Prostate gland (tissue), 2 donors: ENCODE results near the gene TMEM141.

Experiments
- CTCF ChIP-seq, 4 experiments: fragments of 200-600 bp in 2 of 4; fragments of 450-650 bp in 2 of 4; sonication (generic) in 2 of 4; IDR thresholded peaks; 1 replicate in 3 of 4; 2 replicates in 1 of 4; pipeline ENCODE4 v1.5.1; 2016 to 2019; ENCODE audit warnings: antibody characterized with exemption in 4 of 4, mild to moderate bottlenecking in 2 of 4, moderate library complexity in 2 of 4
- POLR2A ChIP-seq: fragments of 450-650 bp; IDR thresholded peaks from one replicate; pipeline ENCODE4 v1.6.1; 2016; ENCODE audit warnings: antibody characterized with exemption, mild to moderate bottlenecking
- POLR2AphosphoS5 ChIP-seq: sonication (generic); formaldehyde crosslinking; IDR thresholded peaks from one replicate; pipeline ENCODE4 v1.6.1; 2017; ENCODE audit warnings: antibody characterized with exemption

- no peak for TF ChIP-seq CTCF (IDR thresholded peaks at IDR 0.05)
- no peak for TF ChIP-seq POLR2A
- TF ChIP-seq POLR2AphosphoS5, result no peak
These were observed 37.6 kb upstream of the TMEM141 start for GRCh38 chr9:136753371-136754058.
